Measurements from ENCODE around the gene TMPRSS13. TPM values are rescaled to one million over a fixed set of nuclear protein-coding genes. Genes with fewer than 3 reads are reported as not detected.
A peak's percentile ranks its signal among the peaks of the same experiment; 100 is the strongest.

Gene TMPRSS13
- total RNA-seq, 3 donors from 2014 or later (not counting 1 experiment from before 2014, with no cell fraction given) = 1.6 to 1.8 (median 1.8) TPM

DNA sequence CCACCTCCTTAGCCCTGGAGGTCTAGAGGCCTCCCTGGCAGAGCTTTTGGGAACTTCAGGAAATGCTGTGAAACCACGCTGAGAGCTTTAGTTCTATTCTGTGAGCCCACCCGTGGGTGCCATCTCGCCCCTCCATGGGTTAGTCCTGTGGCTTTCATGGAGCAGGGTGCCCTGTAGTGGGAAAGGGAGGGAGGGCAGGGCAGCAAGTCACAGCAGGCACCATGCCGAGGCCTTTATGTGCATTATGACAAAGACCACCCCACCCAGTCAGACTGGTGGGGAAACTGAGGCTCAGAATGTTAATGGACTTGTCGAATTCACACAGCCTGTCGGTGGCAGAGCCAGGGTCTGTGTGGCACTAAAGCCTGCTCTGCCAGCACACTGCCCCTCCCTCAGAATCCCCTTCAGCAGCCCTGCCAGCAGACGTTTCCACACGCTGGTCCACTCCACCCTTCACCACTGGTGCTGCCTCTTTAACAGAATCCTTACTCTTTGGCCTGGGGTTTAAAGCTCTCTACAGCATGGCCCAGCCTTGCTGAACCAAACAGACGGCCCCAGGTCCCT lies 13.4 kb downstream of the TMPRSS13 start:
- peaks cover 0 to 21% of the 10 kb centered on the region in 2 donors for H3K4me1 Mint-ChIP-seq
- no peak overlapping the region for H3K4me3 Mint-ChIP-seq
- Histone ChIP-seq H3K27ac (ENCODE audit: low read length) (no peak overlapping the region), H3K9me3 (ENCODE audit: control insufficient read depth, insufficient read depth, low read length) (no peaks in the 10 kb centered on the region), H3K27me3 (ENCODE audit: control insufficient read depth, insufficient read depth, low read length) (no peaks in the 10 kb centered on the region), H3K36me3 (ENCODE audit: control insufficient read depth, insufficient read depth, low read length) (no peaks in the 10 kb centered on the region), H3K4me1 (ENCODE audit: control insufficient read depth, insufficient read depth, low read length) (no peaks in the 10 kb centered on the region), H3K4me3 (ENCODE audit: low read length) (no peak overlapping the region)
- no peaks in the 10 kb centered on the region for H3K36me3 Mint-ChIP-seq
- 84% methylated on average over 9 of the region's 9 CpGs for WGBS (ENCODE audit: insufficient coverage)
- no peaks in the 10 kb centered on the region for H3K9me3 Mint-ChIP-seq
- peak overlapping the region in 1 of 2 donors; percentile 22 for H3K27ac Mint-ChIP-seq
- TF ChIP-seq, protein P1, sequence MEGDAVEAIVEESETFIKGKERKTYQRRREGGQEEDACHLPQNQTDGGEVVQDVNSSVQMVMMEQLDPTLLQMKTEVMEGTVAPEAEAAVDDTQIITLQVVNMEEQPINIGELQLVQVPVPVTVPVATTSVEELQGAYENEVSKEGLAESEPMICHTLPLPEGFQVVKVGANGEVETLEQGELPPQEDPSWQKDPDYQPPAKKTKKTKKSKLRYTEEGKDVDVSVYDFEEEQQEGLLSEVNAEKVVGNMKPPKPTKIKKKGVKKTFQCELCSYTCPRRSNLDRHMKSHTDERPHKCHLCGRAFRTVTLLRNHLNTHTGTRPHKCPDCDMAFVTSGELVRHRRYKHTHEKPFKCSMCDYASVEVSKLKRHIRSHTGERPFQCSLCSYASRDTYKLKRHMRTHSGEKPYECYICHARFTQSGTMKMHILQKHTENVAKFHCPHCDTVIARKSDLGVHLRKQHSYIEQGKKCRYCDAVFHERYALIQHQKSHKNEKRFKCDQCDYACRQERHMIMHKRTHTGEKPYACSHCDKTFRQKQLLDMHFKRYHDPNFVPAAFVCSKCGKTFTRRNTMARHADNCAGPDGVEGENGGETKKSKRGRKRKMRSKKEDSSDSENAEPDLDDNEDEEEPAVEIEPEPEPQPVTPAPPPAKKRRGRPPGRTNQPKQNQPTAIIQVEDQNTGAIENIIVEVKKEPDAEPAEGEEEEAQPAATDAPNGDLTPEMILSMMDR (IDR thresholded peaks at IDR 0.05) = no peak
- DNase-seq (no peak), ATAC-seq (no peak)
- intact Hi-C loops (cut with micrococcal nuclease) = no loop called here
- peaks cover 0 to 12% of the 10 kb centered on the region in 2 donors for H3K27me3 Mint-ChIP-seq (ENCODE audit: low read depth in 2 of 2)

GRCh38 chr11:117914991-117915618 lies 14.1 kb downstream of the TMPRSS13 start:
- no peak overlapping the region for H3K4me3 ChIP-seq (ENCODE audit: low read length)
- peaks cover 0 to 12% of the 10 kb centered on the region in 2 donors for H3K27me3 Mint-ChIP-seq (ENCODE audit: low read depth in 2 of 2)

DNA sequence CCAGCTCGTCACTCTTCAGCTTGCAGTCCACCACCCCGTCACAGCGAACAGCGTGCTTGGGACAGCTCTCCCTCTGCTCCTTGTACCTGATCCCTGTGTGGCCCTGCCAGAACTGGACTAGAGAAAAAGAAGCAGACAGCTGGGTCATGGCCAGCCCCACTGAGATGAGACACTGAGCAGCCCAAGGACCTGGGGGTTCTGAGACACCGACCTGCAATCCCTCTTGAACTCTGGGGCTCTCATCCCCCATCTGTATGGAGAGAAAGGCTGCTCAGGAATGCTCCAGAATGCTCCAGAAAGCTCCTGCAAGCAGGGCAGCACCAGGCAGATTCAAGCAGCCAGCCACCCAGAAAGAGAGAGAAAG lies 14.8 kb downstream of the TMPRSS13 start:
- WGBS (ENCODE audit: insufficient coverage) = 96% methylated on average over 5 of the region's 5 CpGs
- peaks cover 0 to 21% of the 10 kb centered on the region in 2 donors for H3K4me1 Mint-ChIP-seq
- Histone ChIP-seq H3K4me3 (ENCODE audit: low read length) (no peak overlapping the region), H3K27ac (ENCODE audit: low read length) (no peak overlapping the region), H3K36me3 (ENCODE audit: control insufficient read depth, insufficient read depth, low read length) (no peaks in the 10 kb centered on the region), H3K4me1 (ENCODE audit: control insufficient read depth, insufficient read depth, low read length) (no peaks in the 10 kb centered on the region), H3K27me3 (ENCODE audit: control insufficient read depth, insufficient read depth, low read length) (no peaks in the 10 kb centered on the region), H3K9me3 (ENCODE audit: control insufficient read depth, insufficient read depth, low read length) (no peaks in the 10 kb centered on the region)
- ATAC-seq = no peak
- no peaks in the 10 kb centered on the region for H3K36me3 Mint-ChIP-seq
- DNase-seq = no peak
- TF ChIP-seq, protein P1 (IDR thresholded peaks at IDR 0.05) = no peak
- H3K27ac Mint-ChIP-seq = no peak overlapping the region
- H3K27me3 Mint-ChIP-seq (ENCODE audit: low read depth in 2 of 2) = peaks cover 0 to 12% of the 10 kb centered on the region in 2 donors
- H3K9me3 Mint-ChIP-seq = no peaks in the 10 kb centered on the region
- no peak overlapping the region for H3K4me3 Mint-ChIP-seq
- intact Hi-C loops (cut with micrococcal nuclease) = no loop called here

More at GRCh38 chr11:117914991-117915618, 14.1 kb downstream of the TMPRSS13 start:
- H3K4me1 Mint-ChIP-seq = peaks cover 0 to 21% of the 10 kb centered on the region in 2 donors
- DNase-seq = no peak
- no peak overlapping the region for H3K4me3 Mint-ChIP-seq
- H3K36me3 Mint-ChIP-seq = no peaks in the 10 kb centered on the region
- TF ChIP-seq, protein P1 (IDR thresholded peaks at IDR 0.05) = no peak
- no peaks in the 10 kb centered on the region for H3K4me1 ChIP-seq (ENCODE audit: control insufficient read depth, insufficient read depth, low read length)
- 70% methylated on average over 10 of the region's 10 CpGs for WGBS (ENCODE audit: insufficient coverage)
- no peak overlapping the region for H3K27ac ChIP-seq (ENCODE audit: low read length)
- no peaks in the 10 kb centered on the region for H3K36me3 ChIP-seq (ENCODE audit: control insufficient read depth, insufficient read depth, low read length)
- H3K9me3 ChIP-seq (ENCODE audit: control insufficient read depth, insufficient read depth, low read length) = no peaks in the 10 kb centered on the region
- no peaks in the 10 kb centered on the region for H3K9me3 Mint-ChIP-seq
- H3K27ac Mint-ChIP-seq = no peak overlapping the region
- no peak for ATAC-seq
- H3K27me3 ChIP-seq (ENCODE audit: control insufficient read depth, insufficient read depth, low read length) = no peaks in the 10 kb centered on the region
- intact Hi-C loops (cut with micrococcal nuclease) = no loop called here

All from natural killer cell (primary cell).